Choroid plexus epithelial cell (primary cell): ENCODE data around the gene EVPLL.
"Not testable (repeated sequence)": the region's sequence is repeated elsewhere in the genome, so short reads cannot be mapped to it uniquely, and the experiment has no call there.

Experiments
- DNase-seq: peaks from one replicate; pipeline ENCODE4 v3.0.0-alpha.2; 2010; ENCODE audit warnings: low read depth
- H3K4me3 ChIP-seq: 2 replicates; pipeline ENCODE4 v1.5.1; 2011; ENCODE audit warnings: low read depth, mild to moderate bottlenecking, control low read depth, low read length, moderate library complexity
- CTCF ChIP-seq: conservative IDR thresholded peaks from 2 replicates; pipeline ENCODE4 v1.5.1; 2011; ENCODE audit warnings: low read depth, mild to moderate bottlenecking, control low read depth, inconsistent platforms, low read length, moderate library complexity

Gene EVPLL

GRCh38 chr17:18377437-18378204, at the start of gene EVPLL:
EVPLL (plus strand) TSS chr17:18377778; CDS start chr17:18380938, 3,160 bp downstream.
- no peak for DNase-seq
- TF ChIP-seq CTCF = peak; percentile 18

GRCh38 chr17:18328643-18329204, 48.9 kb upstream of the EVPLL start:
- no peak for DNase-seq
- no peak for TF ChIP-seq CTCF
- H3K4me3 ChIP-seq = no peak overlapping the region

More at GRCh38 chr17:18377437-18378204, at the start of gene EVPLL:
- no peak within 1 kb of the TSS for H3K4me3 ChIP-seq

GRCh38 chr17:18331879-18332278, 45.7 kb upstream of the EVPLL start:
- H3K4me3 ChIP-seq = no peak overlapping the region
- TF ChIP-seq CTCF = no peak
- DNase-seq = no peak

- peak; percentile 27 for DNase-seq
- TF ChIP-seq CTCF = no peak
These were observed 44.6 kb upstream of the EVPLL start for GRCh38 chr17:18332909-18333489.

GRCh38 chr17:18338158-18338557, 39.4 kb upstream of the EVPLL start:
- not testable (repeated sequence) for DNase-seq, H3K4me3 ChIP-seq

More at GRCh38 chr17:18332909-18333489, 44.6 kb upstream of the EVPLL start:
- H3K4me3 ChIP-seq = no peak overlapping the region

GRCh38 chr17:18339933-18340332, 37.6 kb upstream of the EVPLL start:
- H3K4me3 ChIP-seq = no peak overlapping the region
- no peak for DNase-seq
- no peak for TF ChIP-seq CTCF

GRCh38 chr17:18344021-18344420, 33.6 kb upstream of the EVPLL start:
- no peak for DNase-seq
- no peak overlapping the region for H3K4me3 ChIP-seq
- TF ChIP-seq CTCF = no peak
